OCI-M2 (cell line): ENCODE results near the gene UBR3.
"Not testable (repeated sequence)": the region's sequence is repeated elsewhere in the genome, so short reads cannot be mapped to it uniquely, and the experiment has no call there.

Source experiments
- DNase-seq: peaks from one replicate; lab custom pipeline; 2025; ENCODE audit not compliant: unreplicated experiment; lab: John Stamatoyannopoulos, UW

The UBR3 gene

GRCh38 chr2:169827272-169828140, at the start of gene UBR3:
Gene UBR3, plus strand, starts transcription at chr2:169827454. Its CDS starts 54 bp downstream, at chr2:169827508.
- DNase-seq = no peak

- no peak for DNase-seq
These were observed 48.8 kb upstream of the UBR3 start for GRCh38 chr2:169778446-169778845.

- DNase-seq = no peak
These were observed 45.8 kb upstream of the UBR3 start for GRCh38 chr2:169781249-169782013.

GRCh38 chr2:169782513-169782912, 44.7 kb upstream of the UBR3 start:
- no peak for DNase-seq

- no peak for DNase-seq
These were observed 36.7 kb upstream of the UBR3 start for GRCh38 chr2:169790581-169790980.

GRCh38 chr2:169795181-169795580, 32.1 kb upstream of the UBR3 start:
- DNase-seq = no peak

GRCh38 chr2:169796441-169796840, 30.8 kb upstream of the UBR3 start:
- DNase-seq = no peak

- DNase-seq = no peak
These were observed 29.7 kb upstream of the UBR3 start for GRCh38 chr2:169797601-169798000.

GRCh38 chr2:169798397-169798717, 28.9 kb upstream of the UBR3 start:
- no peak for DNase-seq

- DNase-seq = no peak
These were observed 28.3 kb upstream of the UBR3 start, which contains the start of gene SSB for GRCh38 chr2:169798718-169799592. Gene SSB, plus strand, starts transcription at chr2:169798871. Its CDS starts 2,090 bp downstream, at chr2:169800961.

GRCh38 chr2:169803480-169803879, 23.8 kb upstream of the UBR3 start:
- no peak for DNase-seq

GRCh38 chr2:169806586-169806985, 20.7 kb upstream of the UBR3 start:
- no peak for DNase-seq

- no peak for DNase-seq
These were observed 19.0 kb upstream of the UBR3 start for GRCh38 chr2:169808221-169808620.

- DNase-seq = no peak
These were observed 11.4 kb upstream of the UBR3 start for GRCh38 chr2:169815849-169816248.

- DNase-seq = not testable (repeated sequence)
These were observed 10.3 kb upstream of the UBR3 start for GRCh38 chr2:169816961-169817360.

- DNase-seq = not testable (repeated sequence)
These were observed 9.9 kb upstream of the UBR3 start for GRCh38 chr2:169817369-169817768.

- no peak for DNase-seq
These were observed 9.0 kb upstream of the UBR3 start for GRCh38 chr2:169818241-169818640.

- DNase-seq = no peak
These were observed 8.1 kb upstream of the UBR3 start for GRCh38 chr2:169819106-169819505.

GRCh38 chr2:169820101-169820500, 7.2 kb upstream of the UBR3 start:
- DNase-seq = not testable (repeated sequence)

GRCh38 chr2:169822036-169822435, 5.2 kb upstream of the UBR3 start:
- DNase-seq = no peak

GRCh38 chr2:169822785-169823392, 4.4 kb upstream of the UBR3 start:
- peak; percentile 43 for DNase-seq
